GM18519 (cell line): Measurements from ENCODE around the gene ACADM.
"Not testable (repeated sequence)": the region's sequence is repeated elsewhere in the genome, so short reads cannot be mapped to it uniquely, and the experiment has no call there.

Experiments used
- ATAC-seq: cut with Tn5 transposase; IDR thresholded peaks from one replicate; pipeline ENCODE4 v1.9.1; 2021; ENCODE audit warnings: mild to moderate bottlenecking, moderate library complexity; ENCODE audit not compliant: unreplicated experiment, low FRiP score

Gene ACADM

GRCh38 chr1:75733661-75734060, 9.2 kb downstream of the ACADM start:
- no peak for ATAC-seq

DNA sequence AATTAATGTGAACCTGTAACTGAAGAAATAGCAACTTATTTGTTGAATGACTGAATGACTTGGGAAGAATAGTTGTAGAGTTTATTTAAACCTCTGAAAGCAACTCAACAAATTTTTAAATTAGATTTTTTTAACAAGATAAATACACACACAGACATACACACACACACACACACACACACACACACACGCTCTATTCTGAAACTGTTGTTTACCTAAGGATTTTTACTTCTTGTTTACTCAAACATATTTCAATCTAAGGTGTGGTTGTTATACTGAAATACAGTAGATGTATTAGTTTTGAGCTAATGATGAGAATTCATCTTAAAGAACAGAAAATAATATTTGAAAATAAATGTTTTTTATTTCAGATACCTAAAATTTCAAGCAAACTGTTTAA, 11.5 kb downstream of the ACADM start:
- ATAC-seq = no peak

DNA sequence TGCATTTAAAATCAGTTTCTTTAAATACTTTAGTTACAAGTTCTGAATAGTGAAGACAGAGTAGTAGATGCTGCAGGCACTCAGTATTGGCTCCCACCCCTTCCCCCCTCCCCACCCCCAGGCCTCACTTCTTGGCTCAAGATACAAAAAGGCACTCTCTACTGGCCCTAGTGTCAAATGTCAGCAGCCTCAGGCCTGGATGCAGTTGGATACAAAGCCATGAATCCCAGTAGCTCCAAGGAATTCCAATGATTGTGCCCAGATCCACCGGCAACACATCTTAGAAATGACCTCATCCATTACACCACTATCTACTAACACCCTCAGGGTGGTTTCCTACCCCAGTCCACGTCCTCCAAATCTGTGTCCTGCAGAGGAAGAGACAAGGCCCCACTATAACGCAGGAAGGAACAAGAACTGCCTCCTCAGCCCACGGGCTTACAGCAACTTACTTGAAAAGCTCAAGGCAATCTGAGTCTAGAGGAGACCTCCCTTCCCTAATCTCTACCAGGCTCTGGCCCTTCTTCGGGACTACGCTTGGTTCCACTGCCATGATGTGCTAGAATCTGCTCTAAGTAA, 17.6 kb downstream of the ACADM start:
- ATAC-seq = no peak

- peak; percentile 94 for ATAC-seq
Observed at GRCh38 chr1:75745276-75745675, 20.8 kb downstream of the ACADM start.

DNA sequence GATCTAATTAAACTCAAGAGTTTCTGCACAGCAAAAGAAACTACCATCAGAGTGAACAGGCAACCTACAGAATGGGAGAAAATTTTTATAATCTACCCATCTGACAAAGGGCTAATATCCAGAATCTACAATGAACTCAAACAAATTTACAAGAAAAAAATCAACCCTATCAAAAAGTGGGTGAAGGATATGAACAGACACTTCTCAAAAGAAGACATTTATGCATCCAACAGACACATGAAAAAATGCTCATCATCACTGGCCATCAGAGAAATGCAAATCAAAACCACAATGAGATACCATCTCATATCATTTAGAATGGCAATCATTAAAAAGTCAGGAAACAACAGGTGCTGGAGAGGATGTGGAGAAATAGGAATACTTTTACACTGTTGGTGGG, 32.7 kb downstream of the ACADM start:
- ATAC-seq = not testable (repeated sequence)

- ATAC-seq = not testable (repeated sequence)
Observed at GRCh38 chr1:75758543-75758942, 34.0 kb downstream of the ACADM start.

GRCh38 chr1:75764057-75764655, 39.6 kb downstream of the ACADM start:
- no peak for ATAC-seq

DNA sequence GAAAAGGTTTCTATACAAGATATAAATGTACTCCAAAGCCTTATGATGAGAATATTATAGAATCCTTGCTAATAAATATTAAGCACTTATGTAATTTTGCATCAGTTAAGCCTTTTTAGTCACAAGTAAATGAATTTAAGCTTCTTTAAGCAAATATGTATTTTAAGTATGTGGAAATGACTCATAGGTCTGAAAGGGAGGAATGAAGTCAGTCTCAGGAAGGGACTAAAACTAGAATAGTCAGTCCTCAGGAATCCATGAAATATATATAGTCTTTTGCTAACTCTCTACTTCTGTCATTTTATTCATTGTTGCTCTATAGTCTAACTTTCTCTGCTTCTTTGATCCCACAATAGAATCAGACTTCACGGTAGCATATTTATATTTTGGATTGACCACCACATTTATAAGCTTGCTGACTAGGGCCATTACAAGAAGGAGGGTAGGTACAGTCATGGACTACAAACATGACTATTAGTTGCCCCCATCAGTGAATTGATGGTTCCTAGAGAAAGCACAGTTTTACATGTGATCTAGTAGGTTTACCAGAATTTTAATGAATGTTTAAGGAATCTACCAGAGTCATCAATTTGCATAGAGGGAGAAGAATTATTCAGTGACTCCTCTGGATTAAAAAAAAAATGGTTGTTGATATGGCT, 41.3 kb downstream of the ACADM start:
- ATAC-seq = no peak

- ATAC-seq = no peak
Observed at GRCh38 chr1:75768016-75768415, 43.5 kb downstream of the ACADM start.

GRCh38 chr1:75770761-75771160, 46.3 kb downstream of the ACADM start:
- no peak for ATAC-seq

DNA sequence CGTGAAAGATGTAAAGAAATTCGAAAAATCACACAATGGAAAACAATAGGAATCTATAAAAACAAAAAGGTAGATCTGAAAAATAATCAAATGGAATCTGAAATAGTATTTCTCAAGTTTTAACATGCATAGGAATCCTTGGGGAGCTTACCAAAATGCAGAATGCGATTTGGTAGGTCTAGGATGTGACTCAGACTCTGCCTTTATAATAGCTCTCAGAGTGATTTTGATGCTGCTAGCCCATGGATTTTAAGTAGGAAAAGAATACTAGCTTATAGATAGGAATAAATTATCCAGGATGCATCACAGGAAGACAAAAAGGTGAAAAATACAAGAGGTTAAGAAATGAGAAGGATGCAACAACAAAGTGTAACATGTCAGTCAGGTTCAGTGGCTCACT, 47.5 kb downstream of the ACADM start:
- ATAC-seq = no peak

GRCh38 chr1:75777812-75778211, 53.3 kb downstream of the ACADM start:
- not testable (repeated sequence) for ATAC-seq

DNA sequence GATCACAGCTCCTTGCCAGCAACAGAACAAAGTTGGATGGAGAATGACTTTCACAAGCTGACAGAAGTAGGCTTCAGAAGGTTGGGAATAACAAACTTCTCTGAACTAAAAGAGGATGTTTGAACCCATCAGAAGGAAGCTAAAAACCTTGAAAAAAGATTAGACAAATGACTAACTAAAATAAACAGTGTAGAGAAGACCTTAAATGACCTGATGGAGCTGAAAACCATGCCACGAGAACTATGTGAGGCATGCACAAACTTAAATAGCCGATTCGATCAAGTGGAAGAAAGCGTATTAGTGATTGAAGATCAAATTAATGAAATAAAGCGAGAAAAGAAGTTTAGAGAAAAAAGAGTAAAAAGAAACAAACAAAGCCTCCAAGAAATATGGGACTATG, 54.2 kb downstream of the ACADM start:
- ATAC-seq = not testable (repeated sequence)

DNA sequence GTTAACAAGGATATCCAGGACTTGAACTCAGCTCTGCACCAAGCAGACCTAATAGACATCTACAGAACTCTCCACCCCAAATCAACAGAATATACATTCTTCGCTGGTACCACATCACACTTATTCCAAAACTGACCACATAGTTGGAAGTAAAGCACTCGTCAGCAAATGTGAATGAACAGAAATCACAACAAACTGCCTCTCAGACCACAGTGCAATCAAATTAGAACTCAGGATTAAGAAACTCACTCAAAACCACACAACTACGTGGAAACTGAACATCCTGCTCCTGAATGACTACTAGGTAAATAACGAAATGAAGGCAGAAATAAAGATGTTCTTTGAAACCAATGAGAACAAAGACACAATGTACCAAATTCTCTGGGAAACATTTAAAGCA, 55.7 kb downstream of the ACADM start:
- not testable (repeated sequence) for ATAC-seq

DNA sequence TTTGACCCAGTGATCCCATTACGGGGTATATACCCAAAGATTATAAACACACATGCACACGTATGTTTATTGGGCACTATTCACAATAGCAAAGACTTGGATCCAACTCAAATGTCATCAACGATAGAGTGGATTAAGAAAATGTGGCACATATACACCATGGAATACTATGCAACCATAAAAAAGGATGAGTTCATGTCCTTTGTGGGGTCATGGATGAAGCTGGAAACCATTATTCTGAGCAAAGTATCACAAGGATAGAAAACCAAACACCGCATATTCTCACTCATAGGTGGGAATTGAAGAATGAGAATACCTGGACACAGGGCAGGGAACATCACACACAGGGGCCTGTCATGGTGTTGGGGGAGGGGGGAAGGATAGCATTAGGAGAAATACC, 59.4 kb downstream of the ACADM start:
- not testable (repeated sequence) for ATAC-seq

GRCh38 chr1:75785320-75785982, 60.9 kb downstream of the ACADM start:
- peak; percentile 3 for ATAC-seq

DNA sequence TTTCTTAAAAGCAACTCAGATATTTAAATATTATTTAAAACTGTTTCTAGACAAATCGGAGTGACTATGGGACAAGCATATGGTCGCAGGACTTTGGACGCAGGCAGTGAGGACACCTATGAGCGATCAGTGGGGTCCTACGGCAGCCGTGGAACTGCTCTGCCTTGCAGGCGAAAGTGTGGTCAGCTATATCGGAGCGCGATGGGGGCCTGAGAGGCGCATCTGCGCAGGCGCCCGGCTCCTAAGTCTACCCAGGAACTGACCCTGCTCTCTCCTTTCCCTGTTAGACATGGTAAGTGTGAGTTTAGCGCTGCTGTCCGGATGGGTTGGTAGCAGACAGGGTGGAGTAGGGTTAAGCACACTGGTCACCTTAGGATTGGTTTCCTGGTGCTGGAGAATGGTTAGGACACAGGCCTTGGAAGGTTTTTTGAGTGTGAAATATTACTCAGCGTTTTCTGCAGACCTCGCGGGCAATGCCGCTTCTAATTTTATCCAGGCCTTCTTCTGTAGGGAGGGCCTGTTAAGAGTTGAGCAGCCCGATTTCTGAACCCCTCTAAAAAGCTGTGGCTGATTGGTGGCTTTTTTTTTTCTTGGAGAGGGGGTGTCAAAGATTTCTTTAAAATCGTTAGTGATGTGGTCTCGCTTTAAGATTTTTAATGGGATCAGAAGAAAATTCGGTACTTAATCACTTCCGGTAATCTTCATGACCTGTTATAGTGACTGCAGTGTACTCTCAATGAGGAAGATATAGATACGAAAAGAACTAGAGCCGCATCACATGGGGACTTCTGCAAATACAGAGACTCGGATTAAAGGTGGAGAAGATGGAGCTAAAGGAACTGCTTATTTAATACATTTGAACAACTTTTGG, 61.7 kb downstream of the ACADM start, which contains the start of gene RABGGTB:
Gene RABGGTB, plus strand, starts transcription at position 274 of the 871 bp plus-strand sequence. Its CDS starts 16 bp downstream, at position 290.
- ATAC-seq = peak; percentile 63

GRCh38 chr1:75786901-75787493, 62.5 kb downstream of the ACADM start:
- ATAC-seq = no peak

DNA sequence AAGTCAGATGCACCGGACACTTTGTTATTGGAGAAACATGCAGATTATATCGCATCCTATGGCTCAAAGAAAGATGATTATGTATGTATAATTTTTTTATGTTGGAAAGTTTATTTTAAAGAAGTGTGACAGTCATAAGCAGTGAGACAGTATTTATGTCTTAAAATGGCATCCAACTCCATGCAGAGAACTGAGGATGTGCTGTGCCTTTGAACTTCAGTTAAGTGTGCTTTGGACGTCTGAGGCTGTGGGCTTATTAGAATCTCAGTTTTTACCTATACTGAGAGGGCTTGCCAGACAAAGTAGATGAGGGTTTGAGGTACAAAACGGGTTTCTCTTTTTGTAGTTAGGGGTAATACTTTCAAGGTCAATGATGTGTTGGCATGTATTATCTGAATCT, 63.0 kb downstream of the ACADM start:
- ATAC-seq = no peak

- no peak for ATAC-seq
Observed at GRCh38 chr1:75789988-75790387, 65.5 kb downstream of the ACADM start.
